Neural cell (in vitro differentiated cells): ENCODE data around the gene NEURL4.

Source experiments
- EZH2 ChIP-seq: fragments of 200-600, 300-800 bp; shearing (Covaris generic), sonication (generic); IDR thresholded peaks from 2 replicates; pipeline ENCODE4 v1.6.1; 2014; ENCODE audit warnings: antibody characterized with exemption, low read length, borderline replicate concordance, mild to moderate bottlenecking; ENCODE audit not compliant: insufficient read depth, poor library complexity, severe bottlenecking
- POLR2AphosphoS5 ChIP-seq: IDR thresholded peaks from 2 replicates; pipeline ENCODE4 v1.6.1; 2012
- SMC3 ChIP-seq: fragments of 450-650 bp; conservative IDR thresholded peaks from 2 replicates; pipeline ENCODE4 v1.6.1; 2014; ENCODE audit warnings: antibody characterized with exemption, mild to moderate bottlenecking, moderate library complexity; ENCODE audit not compliant: poor library complexity
- TF ChIP-seq, protein P1 (sequence below): fragments of 450-650 bp; IDR thresholded peaks from 2 replicates; pipeline ENCODE4 v1.5.1; 2014; ENCODE audit warnings: antibody characterized with exemption, mild to moderate bottlenecking, moderate library complexity; ENCODE audit not compliant: poor library complexity, severe bottlenecking

DNA sequence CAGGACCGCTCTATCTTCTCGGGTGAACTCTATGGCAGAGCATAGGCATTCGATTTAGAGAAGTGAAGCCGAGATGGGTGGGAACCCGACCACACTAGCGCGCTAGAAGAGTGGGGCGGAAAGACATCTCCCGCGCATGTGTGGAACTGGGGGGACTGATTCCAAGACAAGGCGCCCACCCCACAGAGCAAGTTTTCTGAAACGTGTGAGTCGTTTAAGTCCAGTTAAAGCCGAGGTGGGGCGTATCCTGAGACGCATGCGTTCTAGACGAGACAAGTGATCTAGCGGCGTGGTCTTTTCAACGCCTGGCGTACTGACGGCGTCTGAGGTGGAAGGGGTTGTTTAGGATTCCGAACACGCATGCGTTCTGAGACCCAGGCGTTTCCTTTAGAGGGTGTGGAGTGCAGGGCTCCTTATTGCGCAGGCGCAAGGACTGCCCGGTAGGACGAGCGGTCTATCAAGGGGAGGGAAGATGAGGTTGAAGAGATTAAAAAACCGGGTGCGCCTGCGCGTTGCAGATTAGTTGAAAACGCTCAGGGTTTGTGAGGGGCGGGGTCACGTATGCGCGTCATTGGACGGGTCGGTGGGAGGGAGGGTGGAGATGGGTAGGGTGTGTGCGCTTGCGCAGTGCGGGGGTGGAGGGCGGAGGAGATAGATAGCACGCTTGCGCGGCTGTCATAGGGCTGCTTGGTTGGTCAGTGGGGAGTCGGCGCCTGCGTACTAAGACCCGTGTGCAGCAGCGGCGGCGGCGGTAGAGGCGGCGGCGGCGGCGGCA lies 22.0 kb downstream of the NEURL4 start, which contains the start of gene EIF5A:
- TF ChIP-seq, protein P1, sequence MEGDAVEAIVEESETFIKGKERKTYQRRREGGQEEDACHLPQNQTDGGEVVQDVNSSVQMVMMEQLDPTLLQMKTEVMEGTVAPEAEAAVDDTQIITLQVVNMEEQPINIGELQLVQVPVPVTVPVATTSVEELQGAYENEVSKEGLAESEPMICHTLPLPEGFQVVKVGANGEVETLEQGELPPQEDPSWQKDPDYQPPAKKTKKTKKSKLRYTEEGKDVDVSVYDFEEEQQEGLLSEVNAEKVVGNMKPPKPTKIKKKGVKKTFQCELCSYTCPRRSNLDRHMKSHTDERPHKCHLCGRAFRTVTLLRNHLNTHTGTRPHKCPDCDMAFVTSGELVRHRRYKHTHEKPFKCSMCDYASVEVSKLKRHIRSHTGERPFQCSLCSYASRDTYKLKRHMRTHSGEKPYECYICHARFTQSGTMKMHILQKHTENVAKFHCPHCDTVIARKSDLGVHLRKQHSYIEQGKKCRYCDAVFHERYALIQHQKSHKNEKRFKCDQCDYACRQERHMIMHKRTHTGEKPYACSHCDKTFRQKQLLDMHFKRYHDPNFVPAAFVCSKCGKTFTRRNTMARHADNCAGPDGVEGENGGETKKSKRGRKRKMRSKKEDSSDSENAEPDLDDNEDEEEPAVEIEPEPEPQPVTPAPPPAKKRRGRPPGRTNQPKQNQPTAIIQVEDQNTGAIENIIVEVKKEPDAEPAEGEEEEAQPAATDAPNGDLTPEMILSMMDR: no peak
- TF ChIP-seq EZH2 (no peak), POLR2AphosphoS5 (peak; percentile 73), SMC3 (no peak)
